AG09319 (cell line): ENCODE results near the gene PDZRN3.

Experiments
- DNase-seq: peaks from one replicate; pipeline ENCODE4 v3.0.0-alpha.2; 2010; ENCODE audit warnings: low read depth; ENCODE audit errors: extremely low read depth
- TF ChIP-seq, protein P1 (sequence below): IDR thresholded peaks from 2 replicates; pipeline ENCODE4 v1.5.1; 2011; ENCODE audit warnings: low read depth, mild to moderate bottlenecking, inconsistent platforms, low read length, moderate library complexity

PDZRN3 gene

GRCh38 chr3:73611176-73611575 lies 13.6 kb downstream of the PDZRN3 start:
- no peak for DNase-seq
- TF ChIP-seq, protein P1, sequence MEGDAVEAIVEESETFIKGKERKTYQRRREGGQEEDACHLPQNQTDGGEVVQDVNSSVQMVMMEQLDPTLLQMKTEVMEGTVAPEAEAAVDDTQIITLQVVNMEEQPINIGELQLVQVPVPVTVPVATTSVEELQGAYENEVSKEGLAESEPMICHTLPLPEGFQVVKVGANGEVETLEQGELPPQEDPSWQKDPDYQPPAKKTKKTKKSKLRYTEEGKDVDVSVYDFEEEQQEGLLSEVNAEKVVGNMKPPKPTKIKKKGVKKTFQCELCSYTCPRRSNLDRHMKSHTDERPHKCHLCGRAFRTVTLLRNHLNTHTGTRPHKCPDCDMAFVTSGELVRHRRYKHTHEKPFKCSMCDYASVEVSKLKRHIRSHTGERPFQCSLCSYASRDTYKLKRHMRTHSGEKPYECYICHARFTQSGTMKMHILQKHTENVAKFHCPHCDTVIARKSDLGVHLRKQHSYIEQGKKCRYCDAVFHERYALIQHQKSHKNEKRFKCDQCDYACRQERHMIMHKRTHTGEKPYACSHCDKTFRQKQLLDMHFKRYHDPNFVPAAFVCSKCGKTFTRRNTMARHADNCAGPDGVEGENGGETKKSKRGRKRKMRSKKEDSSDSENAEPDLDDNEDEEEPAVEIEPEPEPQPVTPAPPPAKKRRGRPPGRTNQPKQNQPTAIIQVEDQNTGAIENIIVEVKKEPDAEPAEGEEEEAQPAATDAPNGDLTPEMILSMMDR = no peak

- TF ChIP-seq, protein P1 = no peak
Observed at GRCh38 chr3:73610493-73610892, 14.2 kb downstream of the PDZRN3 start.

DNA sequence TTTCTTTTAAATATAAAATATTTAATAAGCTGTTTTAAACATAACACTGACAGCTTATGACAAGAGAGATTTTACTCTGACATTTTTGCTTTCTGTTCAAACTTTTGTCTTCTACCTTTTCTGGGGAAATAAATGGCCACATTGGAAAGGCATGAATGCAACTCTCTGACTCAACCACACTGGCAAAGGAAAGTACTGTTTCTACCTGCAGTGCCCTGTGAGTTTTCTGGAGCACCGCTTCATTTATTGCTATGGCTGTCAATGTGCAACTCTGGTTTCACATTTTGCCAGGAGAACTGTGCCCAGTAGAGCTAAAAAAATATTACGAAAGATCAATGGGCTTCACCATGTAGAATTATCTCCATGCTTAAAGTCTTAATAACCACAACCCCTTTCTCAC lies 15.1 kb downstream of the PDZRN3 start:
- TF ChIP-seq, protein P1 = no peak
- no peak for DNase-seq

More at GRCh38 chr3:73610493-73610892, 14.2 kb downstream of the PDZRN3 start:
- no peak for DNase-seq

DNA sequence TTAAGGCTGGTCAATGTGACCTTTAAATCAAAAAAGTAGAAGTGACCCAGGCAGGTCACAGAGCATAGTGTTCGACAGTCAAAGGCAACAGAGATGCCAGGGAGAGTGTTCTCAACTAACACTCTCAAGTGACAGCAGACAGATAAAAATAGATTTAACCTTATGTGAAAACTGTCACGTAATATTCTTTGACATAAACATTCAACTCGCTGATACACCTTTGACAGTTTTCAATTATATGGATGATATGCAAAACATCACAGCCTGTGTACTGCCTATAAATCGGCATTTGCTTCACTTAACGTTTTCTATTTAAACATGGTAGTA lies 15.5 kb downstream of the PDZRN3 start:
- TF ChIP-seq, protein P1 = no peak
- no peak for DNase-seq

DNA sequence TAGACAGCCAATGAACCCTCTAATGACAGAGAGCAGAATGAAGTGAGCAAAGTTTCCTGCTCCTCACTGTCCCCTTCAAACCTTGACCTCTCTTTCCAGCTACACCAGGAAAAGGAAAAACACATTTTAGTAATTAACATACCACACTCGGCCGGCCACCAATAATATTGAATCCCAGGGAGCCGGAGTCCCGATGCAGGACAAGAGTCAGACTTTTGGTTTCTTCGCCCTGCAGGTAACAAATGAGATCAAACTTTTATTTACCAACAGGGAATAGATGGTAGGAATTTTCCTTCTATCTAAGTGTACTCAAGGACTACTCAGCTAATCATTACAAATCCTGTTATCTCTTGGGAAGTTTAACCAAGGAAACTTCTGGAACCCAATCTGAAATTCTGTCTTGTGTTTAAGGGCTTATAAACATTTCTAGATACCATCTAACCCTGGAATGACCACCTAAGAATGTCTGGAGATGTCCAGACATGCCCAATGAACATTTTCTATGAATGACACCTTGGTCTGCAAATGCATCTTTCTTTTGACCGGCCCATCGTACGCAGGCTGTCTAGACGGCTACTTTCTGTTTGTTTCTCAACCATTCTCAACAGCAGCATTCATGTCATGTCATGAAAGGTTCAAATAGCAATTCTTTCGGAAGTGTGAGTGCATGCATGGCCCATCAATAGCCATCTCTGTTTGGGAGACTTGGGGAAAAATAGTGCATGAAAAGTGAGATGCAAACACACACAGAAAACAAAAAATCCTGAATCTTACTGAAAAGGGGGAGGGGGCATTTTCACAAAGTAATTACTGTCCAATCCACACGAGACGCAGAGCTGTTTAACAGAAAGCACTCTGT lies 16.1 kb downstream of the PDZRN3 start:
- DNase-seq = no peak
- TF ChIP-seq, protein P1 = no peak

GRCh38 chr3:73605861-73606260 lies 18.9 kb downstream of the PDZRN3 start:
- no peak for DNase-seq

GRCh38 chr3:73605412-73605811 lies 19.3 kb downstream of the PDZRN3 start:
- TF ChIP-seq, protein P1 = no peak
- peak; percentile 67 for DNase-seq

More at GRCh38 chr3:73605861-73606260, 18.9 kb downstream of the PDZRN3 start:
- TF ChIP-seq, protein P1 = no peak
